HL-60 (cell line): ENCODE measurements around the gene NEK1.

Source experiments
- GABPA ChIP-seq: IDR thresholded peaks from 2 replicates; pipeline ENCODE4 v1.6.1; 2012; ENCODE audit warnings: low read depth
- POLR2AphosphoS5 ChIP-seq: IDR thresholded peaks from 2 replicates; pipeline ENCODE4 v1.6.1; 2012; ENCODE audit warnings: low read depth
- TF ChIP-seq, protein P1 (sequence below): IDR thresholded peaks from one replicate; pipeline ENCODE4 v1.5.1; 2011; ENCODE audit warnings: low read length, control low read depth, inconsistent platforms; ENCODE audit not compliant: insufficient read depth
- TF ChIP-seq, protein P2 (sequence below): IDR thresholded peaks from 2 replicates; pipeline ENCODE4 v1.6.1; 2012; ENCODE audit warnings: low read depth; ENCODE audit not compliant: insufficient replicate concordance

DNA sequence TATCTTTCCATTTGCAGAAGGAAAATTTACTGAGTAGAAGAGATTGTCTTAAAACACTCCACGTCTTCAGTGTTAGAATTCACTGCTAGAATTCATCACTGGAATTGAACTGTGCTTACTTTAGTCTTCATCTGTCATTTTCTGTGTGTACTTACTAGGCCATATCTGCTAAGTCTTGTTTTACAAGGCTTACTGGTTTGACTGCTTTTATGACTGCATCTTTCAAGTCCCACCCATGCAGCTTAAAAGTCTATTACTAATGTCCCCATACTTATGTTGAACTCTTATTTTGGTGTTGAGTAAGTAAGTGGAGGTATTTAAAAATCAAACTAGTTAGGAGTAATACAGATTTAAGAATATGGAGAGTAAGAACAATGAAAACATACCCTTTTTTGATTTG lies 22.6 kb upstream of the NEK1 start:
- TF ChIP-seq, protein P1, sequence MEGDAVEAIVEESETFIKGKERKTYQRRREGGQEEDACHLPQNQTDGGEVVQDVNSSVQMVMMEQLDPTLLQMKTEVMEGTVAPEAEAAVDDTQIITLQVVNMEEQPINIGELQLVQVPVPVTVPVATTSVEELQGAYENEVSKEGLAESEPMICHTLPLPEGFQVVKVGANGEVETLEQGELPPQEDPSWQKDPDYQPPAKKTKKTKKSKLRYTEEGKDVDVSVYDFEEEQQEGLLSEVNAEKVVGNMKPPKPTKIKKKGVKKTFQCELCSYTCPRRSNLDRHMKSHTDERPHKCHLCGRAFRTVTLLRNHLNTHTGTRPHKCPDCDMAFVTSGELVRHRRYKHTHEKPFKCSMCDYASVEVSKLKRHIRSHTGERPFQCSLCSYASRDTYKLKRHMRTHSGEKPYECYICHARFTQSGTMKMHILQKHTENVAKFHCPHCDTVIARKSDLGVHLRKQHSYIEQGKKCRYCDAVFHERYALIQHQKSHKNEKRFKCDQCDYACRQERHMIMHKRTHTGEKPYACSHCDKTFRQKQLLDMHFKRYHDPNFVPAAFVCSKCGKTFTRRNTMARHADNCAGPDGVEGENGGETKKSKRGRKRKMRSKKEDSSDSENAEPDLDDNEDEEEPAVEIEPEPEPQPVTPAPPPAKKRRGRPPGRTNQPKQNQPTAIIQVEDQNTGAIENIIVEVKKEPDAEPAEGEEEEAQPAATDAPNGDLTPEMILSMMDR: no peak
- TF ChIP-seq POLR2AphosphoS5: no peak
- TF ChIP-seq GABPA: no peak
- TF ChIP-seq, protein P2, sequence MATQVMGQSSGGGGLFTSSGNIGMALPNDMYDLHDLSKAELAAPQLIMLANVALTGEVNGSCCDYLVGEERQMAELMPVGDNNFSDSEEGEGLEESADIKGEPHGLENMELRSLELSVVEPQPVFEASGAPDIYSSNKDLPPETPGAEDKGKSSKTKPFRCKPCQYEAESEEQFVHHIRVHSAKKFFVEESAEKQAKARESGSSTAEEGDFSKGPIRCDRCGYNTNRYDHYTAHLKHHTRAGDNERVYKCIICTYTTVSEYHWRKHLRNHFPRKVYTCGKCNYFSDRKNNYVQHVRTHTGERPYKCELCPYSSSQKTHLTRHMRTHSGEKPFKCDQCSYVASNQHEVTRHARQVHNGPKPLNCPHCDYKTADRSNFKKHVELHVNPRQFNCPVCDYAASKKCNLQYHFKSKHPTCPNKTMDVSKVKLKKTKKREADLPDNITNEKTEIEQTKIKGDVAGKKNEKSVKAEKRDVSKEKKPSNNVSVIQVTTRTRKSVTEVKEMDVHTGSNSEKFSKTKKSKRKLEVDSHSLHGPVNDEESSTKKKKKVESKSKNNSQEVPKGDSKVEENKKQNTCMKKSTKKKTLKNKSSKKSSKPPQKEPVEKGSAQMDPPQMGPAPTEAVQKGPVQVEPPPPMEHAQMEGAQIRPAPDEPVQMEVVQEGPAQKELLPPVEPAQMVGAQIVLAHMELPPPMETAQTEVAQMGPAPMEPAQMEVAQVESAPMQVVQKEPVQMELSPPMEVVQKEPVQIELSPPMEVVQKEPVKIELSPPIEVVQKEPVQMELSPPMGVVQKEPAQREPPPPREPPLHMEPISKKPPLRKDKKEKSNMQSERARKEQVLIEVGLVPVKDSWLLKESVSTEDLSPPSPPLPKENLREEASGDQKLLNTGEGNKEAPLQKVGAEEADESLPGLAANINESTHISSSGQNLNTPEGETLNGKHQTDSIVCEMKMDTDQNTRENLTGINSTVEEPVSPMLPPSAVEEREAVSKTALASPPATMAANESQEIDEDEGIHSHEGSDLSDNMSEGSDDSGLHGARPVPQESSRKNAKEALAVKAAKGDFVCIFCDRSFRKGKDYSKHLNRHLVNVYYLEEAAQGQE: no peak
